ENCODE data around the gene NUP50.

NUP50 gene, protein sequence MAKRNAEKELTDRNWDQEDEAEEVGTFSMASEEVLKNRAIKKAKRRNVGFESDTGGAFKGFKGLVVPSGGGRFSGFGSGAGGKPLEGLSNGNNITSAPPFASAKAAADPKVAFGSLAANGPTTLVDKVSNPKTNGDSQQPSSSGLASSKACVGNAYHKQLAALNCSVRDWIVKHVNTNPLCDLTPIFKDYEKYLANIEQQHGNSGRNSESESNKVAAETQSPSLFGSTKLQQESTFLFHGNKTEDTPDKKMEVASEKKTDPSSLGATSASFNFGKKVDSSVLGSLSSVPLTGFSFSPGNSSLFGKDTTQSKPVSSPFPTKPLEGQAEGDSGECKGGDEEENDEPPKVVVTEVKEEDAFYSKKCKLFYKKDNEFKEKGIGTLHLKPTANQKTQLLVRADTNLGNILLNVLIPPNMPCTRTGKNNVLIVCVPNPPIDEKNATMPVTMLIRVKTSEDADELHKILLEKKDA

DNA sequence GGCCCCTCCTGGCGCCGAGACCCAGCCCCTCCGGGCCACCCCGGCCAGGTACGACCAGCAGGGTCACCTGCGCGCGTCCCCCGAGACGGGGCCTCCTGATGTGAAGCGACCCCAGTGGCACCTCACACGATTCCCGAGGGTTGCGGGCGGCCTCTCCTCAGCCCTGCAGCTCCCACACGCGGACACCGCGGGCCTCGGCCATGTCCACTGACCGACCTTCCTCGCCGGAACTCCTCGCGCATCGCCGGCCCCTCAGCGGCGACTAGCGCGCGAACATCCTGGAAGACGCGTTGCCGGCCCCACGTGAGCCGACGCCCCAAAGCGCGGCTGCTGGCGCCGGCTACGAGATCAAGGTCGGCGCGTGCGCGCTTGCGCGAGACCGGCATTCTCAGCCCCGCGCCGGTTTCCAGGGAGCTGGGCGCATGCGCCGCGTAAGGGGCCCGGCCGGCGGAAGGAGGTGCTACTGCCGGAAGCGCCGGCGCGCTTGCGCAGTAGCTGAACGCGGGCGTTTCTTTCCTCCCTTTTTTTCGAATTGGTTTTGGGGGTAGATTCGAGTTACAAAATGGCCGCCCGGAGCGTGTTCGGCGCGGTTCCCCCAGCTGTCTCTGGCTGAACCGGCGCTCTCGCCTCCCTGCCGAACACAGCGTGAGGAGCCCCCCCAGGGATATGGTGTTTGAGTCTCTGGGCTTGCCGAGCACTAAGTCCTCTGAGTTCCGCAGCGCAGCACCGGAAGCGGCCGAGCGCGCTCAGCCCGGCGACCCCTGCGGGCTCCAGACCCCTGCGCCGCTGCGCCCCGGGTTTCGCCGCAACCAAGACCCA is at the start of gene NUP50:
NUP50 (plus strand) TSS at position 475 of the 819 bp plus-strand sequence. CDS start 4,253 bp downstream, outside the sequence.
- peak; percentile 93 for DNase-seq (ENCODE audit: low spot score)

DNA sequence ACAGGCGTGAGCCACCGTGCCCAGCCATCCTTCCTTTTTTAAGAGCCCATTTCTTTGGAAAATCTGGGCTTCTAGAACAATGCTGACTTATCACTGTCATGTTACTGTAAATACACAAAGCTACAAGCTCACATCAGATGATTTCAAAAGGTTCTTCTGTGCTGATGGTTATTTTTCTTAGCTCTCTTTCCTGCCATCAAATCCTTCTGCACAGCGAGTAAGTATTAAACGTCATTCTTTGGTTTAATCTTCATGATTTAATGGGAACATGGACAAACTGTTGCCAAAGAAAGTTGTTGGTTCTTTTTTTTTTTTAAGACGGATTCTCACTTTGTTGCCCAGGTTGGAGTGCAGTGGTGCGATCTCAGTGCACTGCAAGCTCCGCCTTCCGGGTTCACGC is 43.3 kb upstream of the NUP50 start:
- no peak for DNase-seq (ENCODE audit: low spot score)

DNA sequence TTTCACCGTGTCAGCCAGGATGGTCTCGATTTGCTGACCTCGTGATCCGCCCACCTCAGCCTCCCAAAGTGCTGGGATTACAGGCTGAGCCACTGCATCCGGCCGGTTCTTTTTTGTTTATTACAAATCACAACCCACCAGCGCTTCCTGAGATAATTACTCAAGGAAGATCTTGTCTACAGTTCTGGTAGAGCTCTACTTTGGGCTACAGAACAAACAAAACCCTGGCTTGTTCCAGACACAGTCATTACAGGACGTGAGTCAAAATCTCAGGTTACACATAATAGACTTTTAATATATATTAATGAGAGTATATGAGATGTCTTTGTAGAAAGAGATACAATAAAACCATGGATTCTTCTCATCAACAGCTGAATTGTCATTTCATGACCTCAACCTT is 42.8 kb upstream of the NUP50 start:
- no peak for DNase-seq (ENCODE audit: low spot score)

DNA sequence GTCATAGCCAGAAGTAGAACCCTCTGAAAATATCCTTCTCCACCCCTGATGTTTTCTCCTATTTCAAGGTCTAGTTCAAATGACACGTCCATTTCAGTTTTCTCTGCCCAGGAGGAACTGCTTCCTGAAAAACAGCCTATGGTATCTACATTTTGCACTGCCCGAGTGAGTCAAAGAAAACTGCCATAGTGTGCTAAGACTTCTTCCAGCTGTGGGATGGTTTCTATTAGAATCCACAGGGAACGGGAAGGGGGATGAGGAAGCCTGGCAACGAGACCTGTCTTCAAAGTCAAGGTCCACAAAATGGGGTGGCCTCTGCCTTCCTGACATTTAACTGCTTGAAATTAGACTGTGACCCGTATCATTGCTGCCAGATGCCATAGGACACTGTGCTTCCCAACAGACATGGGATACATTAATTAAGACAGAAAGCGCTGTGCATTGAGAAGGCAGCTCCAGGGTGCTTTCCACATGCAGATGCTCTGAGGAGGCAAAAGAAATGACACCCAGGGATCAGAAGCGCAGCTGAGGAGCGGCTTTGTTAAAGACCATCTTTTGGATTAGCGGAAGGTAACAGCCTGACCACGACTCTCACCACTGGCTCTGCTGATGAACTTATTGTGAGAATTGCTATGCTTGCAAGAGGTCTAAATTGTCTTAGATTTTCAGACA is 39.4 kb upstream of the NUP50 start:
- DNase-seq (ENCODE audit: low spot score), result no peak

DNA sequence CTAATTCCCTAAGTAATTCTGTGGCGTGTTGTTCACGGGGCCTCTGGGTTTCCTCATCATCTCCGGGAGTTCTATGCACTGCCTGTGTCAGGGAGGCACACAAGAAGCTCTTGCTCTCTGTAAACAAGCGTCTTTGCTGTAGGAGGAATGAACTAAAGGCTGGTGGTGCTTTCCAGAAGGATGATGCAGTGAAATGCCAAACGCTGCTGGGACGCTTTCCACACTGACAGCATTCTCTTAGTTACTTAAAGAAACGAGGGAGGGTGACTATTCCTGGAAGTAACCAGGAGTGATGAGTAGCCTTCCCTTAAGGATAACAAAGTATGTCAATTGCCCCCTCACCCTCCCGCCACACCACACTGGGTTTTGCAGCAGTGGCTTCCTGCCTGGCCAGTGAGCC is 38.5 kb upstream of the NUP50 start:
- DNase-seq (ENCODE audit: low spot score), result no peak

DNA sequence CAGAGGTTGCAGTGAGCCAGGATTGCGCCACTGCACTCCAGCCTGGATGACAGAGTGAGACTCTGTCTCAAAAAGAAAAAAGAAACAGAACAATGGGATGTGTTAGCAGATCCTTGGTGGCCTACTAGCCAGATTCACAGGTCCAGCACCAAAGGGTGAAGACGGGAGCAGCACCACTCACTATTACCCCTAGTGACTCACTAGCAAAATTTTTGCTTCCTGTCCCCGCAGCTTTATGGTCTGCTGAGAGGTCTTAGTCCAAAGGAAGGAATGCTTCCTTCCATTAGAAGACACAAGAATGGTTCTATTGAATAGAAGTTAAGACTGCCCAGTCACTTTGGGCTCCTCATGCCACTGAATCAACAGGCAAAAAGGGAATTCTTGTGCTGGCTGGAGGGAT is 35.9 kb upstream of the NUP50 start:
- DNase-seq (ENCODE audit: low spot score), result no peak

DNA sequence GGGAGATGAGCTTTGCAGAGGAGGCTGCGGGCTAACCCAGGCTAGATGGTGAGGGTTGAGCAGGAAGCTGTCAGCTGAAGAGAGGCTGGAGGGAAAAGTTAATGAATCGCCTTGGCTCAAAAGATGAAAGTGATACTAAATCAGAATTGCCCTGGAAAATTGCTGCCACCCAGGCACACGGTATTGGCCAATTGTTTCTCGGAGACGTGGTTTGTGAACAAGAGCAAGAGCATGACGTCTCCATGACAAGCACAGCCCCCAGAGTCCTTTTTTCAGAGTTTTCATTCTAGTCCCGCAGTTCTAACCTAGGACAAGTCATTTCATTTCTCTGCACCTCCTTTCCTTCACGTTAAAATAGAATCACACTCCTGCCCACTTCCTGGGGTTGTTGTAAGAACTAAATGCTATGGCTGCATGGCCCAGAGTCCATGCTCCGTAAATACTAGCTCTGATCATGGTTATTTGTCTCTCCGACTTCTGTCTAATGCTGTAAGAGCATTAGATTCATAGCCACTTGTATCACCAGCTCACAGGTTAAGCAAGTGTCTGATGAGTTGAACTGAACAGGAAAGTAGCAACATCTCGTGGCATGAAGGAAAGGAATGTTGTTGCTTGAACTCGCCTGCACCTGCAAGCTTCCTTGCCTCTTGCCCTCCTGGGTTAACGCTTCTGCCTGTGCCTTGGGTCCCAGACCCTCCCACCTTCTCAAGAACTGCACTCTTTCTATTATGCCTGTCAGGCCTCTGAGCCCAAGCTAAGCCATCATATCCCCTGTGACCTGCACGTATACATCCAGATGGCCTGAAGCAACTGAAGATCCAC is 33.8 kb upstream of the NUP50 start:
- no peak for DNase-seq (ENCODE audit: low spot score)

DNA sequence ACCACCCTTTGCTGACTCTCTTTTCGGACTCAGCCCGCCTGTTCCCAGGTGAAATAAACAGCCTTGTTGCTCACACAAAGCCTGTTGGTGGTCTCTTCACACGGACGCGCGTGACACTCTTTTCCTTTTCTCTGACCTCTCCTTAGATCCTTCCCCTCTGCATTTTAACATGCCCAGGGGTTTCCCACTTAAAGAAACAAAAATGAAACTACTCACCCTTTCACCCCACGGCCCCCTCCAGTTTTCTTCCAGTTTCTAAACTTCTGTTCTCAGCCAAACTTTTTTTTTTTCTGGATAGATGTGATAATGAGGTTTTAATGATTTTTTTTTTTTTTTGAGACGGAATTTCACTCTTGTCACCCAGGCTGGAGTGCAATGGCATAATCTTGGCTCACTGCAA is 32.8 kb upstream of the NUP50 start:
- DNase-seq (ENCODE audit: low spot score), result no peak

DNA sequence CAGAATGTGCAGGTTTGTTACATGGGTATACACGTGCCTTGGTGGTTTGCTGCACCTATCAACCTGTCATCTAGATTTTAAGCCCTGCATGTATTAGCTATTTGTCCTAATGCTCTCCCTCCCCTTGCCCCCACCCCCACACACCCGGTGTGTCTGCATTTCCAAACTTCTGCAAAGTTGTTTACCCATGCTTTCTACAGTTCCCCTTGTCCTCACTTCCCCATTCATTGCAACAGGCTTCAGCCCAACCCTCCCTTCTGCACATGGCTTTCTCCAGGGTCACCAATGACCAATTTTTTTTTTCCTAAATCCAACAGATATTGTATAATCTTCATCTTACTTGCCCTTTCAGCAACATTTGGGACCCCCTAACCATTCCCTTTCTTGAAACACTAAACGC is 32.0 kb upstream of the NUP50 start:
- peak; percentile 20 for DNase-seq (ENCODE audit: low spot score)

DNA sequence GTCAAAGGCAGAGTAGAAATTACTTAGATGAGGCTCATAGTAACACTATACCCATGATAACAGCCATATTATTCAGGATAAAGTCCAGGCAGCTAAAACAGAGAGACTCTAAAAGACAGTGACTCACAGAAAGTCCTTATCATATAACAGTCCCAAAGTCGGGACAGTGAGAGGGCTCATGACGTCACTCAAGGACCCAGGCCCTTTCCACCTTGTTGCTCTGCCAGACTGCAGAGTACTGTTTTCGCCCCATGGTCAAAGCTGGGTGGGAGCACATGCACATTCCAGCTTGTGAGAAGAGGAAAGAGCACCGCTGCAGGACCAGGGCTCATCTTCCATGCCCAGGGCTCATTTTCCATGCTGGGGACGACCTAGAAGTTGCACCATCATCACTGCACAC is 29.4 kb upstream of the NUP50 start:
- DNase-seq (ENCODE audit: low spot score), result no peak

DNA sequence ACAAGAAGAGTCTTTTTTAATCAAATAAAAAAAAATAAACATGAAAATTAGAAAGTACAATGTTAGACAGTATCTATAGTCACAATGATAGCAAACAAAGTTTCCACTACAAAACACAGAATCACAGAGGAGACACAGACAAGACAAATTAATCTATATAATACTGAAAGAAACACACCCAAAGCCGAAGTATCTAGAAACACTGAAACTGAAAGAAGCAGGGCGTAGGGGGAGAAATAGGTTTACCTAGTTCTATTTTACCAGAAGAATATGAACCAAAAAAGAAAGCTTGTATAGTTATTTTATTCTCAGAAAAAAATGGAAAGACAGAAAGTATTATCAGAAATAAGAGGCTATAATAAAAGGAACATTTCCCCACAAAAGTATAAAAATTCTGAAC is 27.1 kb upstream of the NUP50 start:
- DNase-seq (ENCODE audit: low spot score), result no peak

DNA sequence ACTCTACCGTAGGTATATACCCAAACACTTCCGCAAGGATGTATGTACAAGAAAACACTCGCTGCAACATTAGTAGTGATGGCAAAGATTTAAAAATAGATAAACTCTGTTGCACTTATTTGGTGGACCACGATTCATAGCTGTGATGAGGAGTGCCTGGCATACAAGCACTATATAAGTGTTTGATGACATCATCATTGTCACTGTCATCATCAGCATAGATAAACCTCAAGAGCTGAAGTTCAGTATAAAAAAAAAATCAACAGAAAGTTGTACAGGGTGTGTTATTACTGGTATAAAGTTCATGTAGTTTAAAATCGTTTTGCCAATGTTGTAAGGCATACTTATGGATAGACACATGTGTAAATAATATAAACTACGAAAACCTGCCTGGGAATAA is 24.0 kb upstream of the NUP50 start:
- DNase-seq (ENCODE audit: low spot score), result no peak

DNA sequence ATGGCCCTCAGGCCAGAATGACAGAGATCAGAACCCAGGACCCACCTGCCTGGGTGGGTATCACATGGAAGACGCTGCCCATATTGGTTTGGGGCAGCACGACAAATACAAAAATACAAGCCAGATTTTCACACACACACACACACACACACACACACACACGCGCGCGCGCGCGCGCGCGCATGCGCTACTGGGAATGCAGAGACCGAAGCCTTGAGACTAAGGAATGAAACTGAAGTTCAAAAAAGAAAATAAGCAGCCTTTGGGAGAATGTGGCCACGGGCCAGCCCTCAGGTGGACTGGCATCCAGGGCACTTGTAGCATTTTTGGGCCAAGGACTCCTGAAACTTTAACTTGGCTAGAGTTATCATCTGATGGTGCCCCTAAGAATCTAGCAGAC is 21.3 kb upstream of the NUP50 start:
- DNase-seq (ENCODE audit: low spot score), result no peak

DNA sequence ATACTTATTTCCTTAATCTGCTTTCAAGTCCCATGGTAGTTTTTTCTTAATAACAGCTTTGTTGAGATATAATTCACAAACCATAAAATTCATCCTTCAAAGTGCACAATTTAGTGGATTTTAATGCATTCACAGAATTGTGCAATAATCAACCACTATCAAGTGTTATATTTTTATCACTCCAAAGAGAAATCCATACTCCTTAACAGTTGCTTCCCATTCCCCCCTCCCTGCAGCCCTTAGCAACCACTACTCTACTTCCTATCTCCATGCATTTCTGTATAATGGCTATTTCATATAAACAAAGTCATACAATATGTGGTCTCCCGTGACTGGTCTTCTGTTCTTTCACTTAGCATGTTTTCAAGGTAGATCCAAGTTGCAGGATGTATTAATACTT is 18.8 kb upstream of the NUP50 start:
- no peak for DNase-seq (ENCODE audit: low spot score)

DNA sequence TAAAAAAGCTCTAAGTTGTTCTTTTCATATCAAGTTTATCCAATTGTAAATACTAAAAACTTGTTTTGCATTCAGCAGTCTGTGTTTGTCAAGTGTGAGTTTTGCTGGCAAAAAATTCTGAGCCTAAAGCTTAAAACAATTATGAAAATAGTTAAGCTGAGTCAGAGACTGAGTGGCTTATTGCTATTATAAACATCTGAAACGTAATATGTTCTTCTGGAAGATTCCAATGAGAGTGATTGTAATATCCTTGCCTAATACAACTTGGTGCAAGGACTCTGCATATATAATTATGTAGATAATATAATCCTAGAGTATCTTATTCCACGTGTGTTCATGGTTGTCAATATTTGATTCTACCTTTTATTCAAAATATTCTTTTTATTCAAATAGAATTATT is 14.1 kb upstream of the NUP50 start:
- DNase-seq (ENCODE audit: low spot score), result no peak

DNA sequence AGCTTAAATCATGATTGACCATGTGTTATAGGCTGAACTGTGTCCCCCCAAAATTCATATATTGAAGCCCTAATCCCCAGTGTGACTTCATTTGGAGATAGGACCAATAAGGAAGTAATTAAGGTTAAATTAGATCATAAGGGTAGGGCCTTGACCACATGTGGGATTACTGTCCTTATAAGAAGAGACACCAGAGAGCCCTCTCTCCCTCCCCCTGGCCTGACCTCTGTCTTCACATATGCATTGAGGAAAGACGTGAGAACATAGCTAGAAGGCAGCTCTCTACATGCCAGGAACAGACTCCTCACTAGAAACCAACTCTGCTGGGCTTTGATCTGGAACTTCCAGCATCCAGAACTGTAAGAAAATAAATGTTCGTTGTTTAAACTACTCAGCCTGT is 13.6 kb upstream of the NUP50 start:
- DNase-seq (ENCODE audit: low spot score), result no peak

DNA sequence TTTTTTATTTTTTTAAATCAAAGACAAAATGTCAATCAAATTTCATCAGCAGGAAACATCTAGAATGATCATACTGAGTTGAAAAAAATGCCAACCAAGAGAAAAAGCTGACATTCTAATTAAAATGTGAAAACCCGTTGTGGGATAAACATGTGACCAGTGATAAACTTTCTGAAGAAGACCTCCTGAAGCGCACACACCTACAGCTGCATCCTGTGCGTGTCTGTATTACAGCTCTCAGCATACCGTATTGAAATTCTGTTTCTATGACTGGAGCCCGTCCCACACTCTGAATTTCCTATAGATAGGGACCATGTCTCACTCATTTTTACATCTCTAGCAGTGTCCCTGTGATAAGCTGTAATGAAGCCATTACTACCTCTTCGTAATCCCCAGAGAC is 12.2 kb upstream of the NUP50 start:
- DNase-seq (ENCODE audit: low spot score), result no peak

DNA sequence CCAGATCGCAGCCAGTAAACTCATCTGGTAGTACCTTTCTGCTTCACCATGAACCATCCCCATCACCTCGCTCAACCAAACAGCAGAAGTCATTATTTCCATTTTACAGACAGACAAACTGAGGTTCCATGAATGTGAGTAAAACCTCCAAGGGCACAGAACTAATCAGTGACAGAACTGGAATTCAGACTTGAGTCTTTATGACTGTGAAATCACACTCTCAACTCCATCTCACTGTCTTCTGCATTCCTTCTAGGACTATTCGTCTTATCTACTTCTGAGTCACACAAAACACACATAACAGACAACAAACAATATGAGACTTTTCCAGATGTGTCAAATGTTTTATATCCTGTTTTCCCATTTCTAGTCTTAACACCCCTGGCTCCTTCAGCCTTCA is 9.3 kb upstream of the NUP50 start:
- no peak for DNase-seq (ENCODE audit: low spot score)

DNA sequence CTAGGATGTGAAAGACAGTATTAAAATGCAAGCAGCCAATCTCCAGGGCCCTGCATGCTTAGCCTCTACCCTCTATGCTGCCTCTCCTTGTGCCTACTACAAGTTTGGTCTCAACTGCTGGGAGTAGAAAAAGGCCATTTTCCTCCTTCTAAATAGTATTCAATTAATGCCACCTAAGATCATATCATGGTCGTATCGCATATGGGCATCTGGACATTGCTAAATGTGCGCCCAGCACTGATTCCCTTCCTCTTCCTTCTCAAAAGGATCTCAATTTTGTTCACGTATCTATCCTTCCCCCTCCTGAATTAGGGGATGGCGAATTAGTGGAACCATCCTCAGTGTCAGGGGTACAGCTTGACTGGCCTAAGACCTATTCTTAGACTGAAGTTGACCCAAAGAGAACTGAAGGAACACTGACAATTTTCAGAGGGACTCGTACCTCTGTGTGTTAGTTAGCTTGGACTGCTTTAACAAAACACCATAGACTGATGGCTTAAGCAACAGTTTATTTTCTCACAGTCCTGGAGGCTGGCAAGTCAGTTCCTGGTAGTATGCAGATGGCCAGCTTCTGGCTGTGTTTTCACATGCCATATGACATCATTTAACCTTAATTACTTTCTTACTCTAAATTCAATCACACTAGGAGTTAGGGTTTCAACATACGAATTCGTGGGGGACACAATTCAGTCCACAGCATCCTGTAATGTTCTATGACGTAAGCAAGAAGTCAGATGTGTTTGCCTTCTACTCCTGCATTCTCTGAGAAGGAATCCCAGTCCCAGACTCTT is 8.5 kb upstream of the NUP50 start:
- DNase-seq (ENCODE audit: low spot score), result no peak

DNA sequence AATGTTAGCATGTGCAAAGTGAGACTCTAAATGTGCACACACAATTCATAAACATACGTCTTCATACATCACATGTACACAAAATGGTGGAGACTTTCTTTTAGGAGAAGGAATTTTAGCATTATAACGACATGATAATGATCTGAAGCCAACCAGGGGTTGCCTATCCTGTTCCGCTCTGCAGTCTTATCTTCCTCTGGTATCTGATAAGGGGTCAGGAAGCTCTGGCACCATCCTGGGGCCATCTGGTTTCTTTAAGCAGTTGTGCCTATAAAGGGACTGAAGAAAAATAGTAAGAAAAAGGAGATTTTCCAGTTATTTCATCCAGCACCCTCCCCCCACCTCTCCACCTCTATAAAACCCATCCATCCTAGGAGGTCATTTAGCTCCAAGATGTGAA is 5.8 kb upstream of the NUP50 start:
- DNase-seq (ENCODE audit: low spot score), result no peak
